Activated naive CD8-positive, alpha-beta T cell treated with anti-CD3 and anti-CD28 coated beads for 36 hours (primary cell): ENCODE measurements around the gene KCNJ11. TPM values are rescaled to one million over a fixed set of nuclear protein-coding genes. Genes with fewer than 3 reads are reported as not detected.
A peak's percentile ranks its signal among the peaks of the same experiment; 100 is the strongest.

Experiments
- DNase-seq: peaks from one replicate; pipeline ENCODE4 v3.0.0; 2021
- H3K27ac Mint-ChIP-seq: one replicate; pipeline ENCODE4 v1.8.0; 2022; ENCODE audit warnings: mild to moderate bottlenecking, moderate library complexity, mixed read lengths
- H3K27me3 Mint-ChIP-seq: one replicate; pipeline ENCODE4 v1.8.0; 2022; ENCODE audit warnings: mild to moderate bottlenecking, mixed read lengths
- H3K36me3 Mint-ChIP-seq: one replicate; pipeline ENCODE4 v1.8.0; 2021; ENCODE audit warnings: mild to moderate bottlenecking, mixed read lengths
- H3K4me1 Mint-ChIP-seq: one replicate; pipeline ENCODE4 v1.8.0; 2021; ENCODE audit warnings: mixed read lengths
- H3K4me3 Mint-ChIP-seq: one replicate; pipeline ENCODE4 v1.8.0; 2022; ENCODE audit warnings: mild to moderate bottlenecking, moderate library complexity, mixed read lengths
- H3K9me3 Mint-ChIP-seq: one replicate; pipeline ENCODE4 v1.8.0; 2022; ENCODE audit warnings: mixed read lengths
- total RNA-seq, 2 experiments: library from RNA; stranded (reverse); gene quantifications; one replicate each; pipeline ENCODE4 v1.2.3, GENCODE V29; 2021

KCNJ11 gene
- total RNA-seq, 2 experiments from 2014 or later: 0.56 to 0.74 TPM

DNA sequence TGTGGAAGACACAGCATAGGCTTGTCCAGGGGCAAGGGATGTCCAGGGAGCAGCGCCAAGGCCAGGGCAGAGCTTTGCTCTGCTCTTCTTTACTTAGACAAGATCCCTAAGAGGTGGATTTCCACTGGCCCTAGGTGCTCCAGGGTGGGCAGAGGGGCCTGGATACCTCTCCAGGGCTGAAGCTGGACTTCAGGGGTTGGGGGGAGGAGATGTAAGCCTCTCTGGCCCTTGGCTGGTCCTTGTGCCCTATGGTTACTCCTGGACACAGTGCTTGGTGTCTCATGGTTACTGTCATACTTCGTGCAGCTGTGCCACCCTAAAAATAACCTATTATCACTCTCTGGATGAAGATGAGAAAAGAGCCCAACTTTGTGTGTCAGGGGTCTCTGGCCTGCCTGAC, 12.9 kb upstream of the KCNJ11 start:
- Mint-ChIP-seq H3K4me3 (no peak overlapping the region), H3K27me3 (no peaks in the 10 kb centered on the region), H3K4me1 (no peaks in the 10 kb centered on the region), H3K27ac (no peak overlapping the region), H3K36me3 (no peaks in the 10 kb centered on the region), H3K9me3 (no peaks in the 10 kb centered on the region)
- DNase-seq: no peak

DNA sequence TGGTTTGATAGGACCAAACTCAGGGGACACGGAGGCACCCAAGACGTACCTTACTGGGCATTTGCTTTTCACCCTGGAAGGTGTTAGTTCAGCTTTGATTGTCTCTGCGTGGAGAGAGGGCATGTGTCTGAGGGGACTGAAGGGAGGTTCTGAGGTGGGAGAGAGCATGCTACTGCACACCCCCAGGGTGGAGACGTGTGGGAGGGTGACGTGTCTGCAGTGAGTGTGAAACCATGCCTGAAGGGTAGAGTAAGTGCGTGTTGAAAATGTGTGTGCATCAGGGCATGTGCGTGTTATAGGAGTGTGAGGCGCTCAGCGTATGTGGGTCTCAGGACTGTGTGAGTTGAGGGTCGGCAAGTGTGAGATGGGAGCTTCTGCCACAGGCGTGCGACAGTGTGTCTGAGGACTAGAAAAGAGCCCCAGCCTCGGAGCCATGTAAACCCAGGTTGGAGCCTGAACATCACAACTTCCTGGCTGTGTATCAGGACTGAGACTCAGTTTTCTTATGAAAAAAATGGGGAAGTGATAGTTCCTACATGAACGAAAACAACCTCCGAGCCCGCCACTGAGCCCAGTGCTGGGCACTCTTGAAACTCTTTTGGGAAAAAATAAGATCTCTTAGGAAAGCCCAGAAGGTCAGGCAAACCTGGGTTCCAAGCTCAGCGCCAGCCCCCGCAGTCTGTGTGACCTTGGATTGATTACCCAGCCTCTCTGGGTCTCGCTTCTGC, 11.8 kb upstream of the KCNJ11 start:
- Mint-ChIP-seq H3K4me1 (no peaks in the 10 kb centered on the region), H3K4me3 (no peak overlapping the region), H3K36me3 (no peaks in the 10 kb centered on the region), H3K9me3 (no peaks in the 10 kb centered on the region), H3K27me3 (no peaks in the 10 kb centered on the region), H3K27ac (no peak overlapping the region)
- no peak for DNase-seq

DNA sequence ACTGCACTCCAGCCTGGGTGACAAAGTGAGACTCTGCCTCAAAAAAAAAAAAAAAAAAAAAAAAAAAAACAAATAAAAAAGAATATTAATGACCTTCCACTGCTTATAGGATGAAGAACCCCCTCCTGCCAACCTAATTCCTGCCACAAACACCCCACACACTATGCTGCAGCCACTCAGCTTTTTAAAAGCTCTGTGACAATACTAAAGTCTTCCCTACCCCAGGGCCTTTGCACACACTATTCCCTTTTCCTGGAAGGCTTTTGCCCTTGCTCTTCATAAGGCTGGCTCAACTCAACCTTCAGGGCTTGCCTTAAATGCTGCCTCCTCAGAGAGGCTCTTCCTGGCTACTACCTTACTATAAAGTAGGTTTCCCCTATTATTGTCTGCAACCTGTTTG, 10.8 kb upstream of the KCNJ11 start:
- DNase-seq: no peak
- Mint-ChIP-seq H3K4me1 (no peaks in the 10 kb centered on the region), H3K4me3 (no peak overlapping the region), H3K27me3 (no peaks in the 10 kb centered on the region), H3K36me3 (no peaks in the 10 kb centered on the region), H3K27ac (no peak overlapping the region), H3K9me3 (no peaks in the 10 kb centered on the region)

DNA sequence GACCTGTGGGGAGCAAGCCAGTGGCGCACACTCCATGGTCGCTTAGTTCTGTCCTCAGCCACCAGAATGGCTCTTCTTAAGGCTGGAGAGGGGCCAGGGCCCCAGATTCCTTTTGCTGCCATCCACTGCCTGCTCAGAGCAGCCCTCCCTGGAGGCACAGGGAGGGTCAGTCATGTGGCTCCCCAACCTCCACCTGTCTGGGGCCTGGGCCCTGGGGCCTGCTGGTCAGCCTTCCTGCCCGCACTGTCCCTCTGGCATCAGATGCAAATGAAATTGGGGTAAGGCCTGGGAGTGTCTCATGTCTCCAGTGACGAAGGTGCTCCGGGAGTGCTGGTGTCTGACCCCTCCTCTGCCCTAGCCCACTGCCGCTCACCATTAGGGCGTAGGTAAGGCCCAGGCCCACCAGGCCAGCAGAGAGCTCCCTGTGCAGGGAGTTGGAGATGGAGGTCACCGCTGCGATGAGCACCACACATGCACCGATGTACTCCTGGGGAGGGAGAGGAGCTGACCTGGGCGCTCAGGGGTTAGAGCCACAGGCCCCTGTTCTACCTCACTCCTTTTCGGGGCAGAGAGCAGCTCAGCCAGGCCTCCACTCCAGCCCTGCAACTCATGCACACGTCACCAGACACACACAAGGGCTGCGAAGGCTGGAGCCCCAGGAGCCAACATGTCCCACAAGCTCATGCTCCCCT, 9.0 kb upstream of the KCNJ11 start:
- H3K4me1 Mint-ChIP-seq: no peaks in the 10 kb centered on the region
- H3K27me3 Mint-ChIP-seq: no peaks in the 10 kb centered on the region
- H3K36me3 Mint-ChIP-seq: no peaks in the 10 kb centered on the region
- no peak overlapping the region for H3K27ac Mint-ChIP-seq
- DNase-seq: no peak
- H3K4me3 Mint-ChIP-seq: no peak overlapping the region
- H3K9me3 Mint-ChIP-seq: no peaks in the 10 kb centered on the region

DNA sequence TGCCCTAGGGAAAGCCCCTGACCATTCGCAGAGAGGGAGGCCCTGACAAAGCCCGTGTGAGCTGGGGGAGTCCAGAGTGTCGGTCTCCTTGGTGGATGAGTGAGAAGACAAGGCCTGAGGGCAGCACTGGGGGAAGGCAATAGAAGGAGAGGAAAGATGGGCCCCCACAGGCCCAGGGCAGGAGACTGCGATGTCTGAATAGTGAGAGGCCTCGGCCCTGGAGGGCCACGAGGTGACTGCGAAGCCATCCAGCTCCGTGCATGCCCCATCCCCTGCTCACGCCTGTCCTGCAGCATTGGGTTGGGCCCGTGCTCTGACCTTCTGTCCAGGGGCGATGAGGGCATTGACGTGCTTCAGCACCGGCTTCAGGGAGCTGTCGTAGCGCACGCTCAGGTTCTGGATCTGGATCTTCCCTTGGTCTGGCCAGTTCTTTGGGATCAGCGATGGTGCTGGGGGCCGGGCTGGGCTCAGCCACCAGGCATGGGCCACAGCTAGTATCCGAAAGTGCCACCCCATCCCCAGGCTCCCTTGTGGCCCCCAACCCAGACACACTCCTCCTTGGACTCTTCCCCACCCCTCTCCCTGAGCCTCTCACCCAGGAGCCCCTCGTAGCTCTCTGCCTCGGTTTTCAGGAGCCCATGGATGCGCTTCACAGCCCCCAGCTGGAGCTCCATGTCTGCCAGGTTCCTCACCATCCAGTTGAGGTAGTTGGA, 8.3 kb upstream of the KCNJ11 start:
- H3K27me3 Mint-ChIP-seq: no peaks in the 10 kb centered on the region
- no peak overlapping the region for H3K27ac Mint-ChIP-seq
- H3K36me3 Mint-ChIP-seq: no peaks in the 10 kb centered on the region
- no peak for DNase-seq
- H3K4me1 Mint-ChIP-seq: no peaks in the 10 kb centered on the region
- no peak overlapping the region for H3K4me3 Mint-ChIP-seq
- no peaks in the 10 kb centered on the region for H3K9me3 Mint-ChIP-seq

DNA sequence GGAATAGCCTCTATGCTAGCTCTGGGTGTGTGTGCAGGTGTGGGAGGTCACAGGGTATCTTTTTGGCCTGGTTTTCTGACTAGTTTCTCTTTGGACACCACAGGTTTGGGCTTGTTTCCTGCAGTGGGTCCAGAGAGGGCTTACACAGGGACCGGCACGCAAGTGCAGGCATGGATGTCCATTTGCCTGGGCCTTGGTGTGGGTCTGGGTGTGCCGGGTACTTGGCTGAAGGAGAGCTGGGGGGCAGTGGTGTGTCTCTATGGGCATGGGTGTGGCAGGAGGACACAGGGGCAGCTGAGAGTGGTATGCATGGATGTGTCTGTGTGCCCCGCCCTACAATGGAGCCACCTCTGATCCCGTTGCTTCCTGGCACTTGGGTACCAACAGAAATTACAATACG, 7.5 kb upstream of the KCNJ11 start:
- Mint-ChIP-seq H3K27me3 (no peaks in the 10 kb centered on the region), H3K36me3 (no peaks in the 10 kb centered on the region), H3K4me3 (no peak overlapping the region), H3K4me1 (no peaks in the 10 kb centered on the region), H3K9me3 (no peaks in the 10 kb centered on the region), H3K27ac (no peak overlapping the region)
- DNase-seq: no peak

DNA sequence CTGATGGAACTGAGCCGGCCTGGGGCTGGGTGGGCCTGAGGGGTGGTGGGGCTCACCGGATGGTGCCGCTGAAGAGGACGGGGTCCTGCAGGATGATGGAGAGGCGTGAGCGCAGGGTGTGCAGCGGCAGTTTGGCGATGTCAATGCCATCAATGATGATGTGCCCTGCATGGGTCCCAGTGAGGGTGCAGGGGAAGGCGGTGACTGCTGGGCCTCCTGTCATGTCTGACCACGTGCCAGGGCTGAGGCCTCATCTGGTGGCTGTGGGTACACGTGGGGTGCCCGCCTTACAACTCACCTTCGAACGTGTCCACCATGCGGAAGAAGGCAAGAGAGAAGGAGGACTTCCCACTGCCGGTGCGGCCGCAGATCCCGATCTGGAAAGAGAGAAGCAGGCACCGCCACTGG, 7.1 kb upstream of the KCNJ11 start:
- Mint-ChIP-seq H3K9me3 (no peaks in the 10 kb centered on the region), H3K4me1 (no peaks in the 10 kb centered on the region), H3K27me3 (no peaks in the 10 kb centered on the region), H3K36me3 (no peaks in the 10 kb centered on the region), H3K4me3 (no peak overlapping the region), H3K27ac (no peak overlapping the region)
- DNase-seq: no peak

DNA sequence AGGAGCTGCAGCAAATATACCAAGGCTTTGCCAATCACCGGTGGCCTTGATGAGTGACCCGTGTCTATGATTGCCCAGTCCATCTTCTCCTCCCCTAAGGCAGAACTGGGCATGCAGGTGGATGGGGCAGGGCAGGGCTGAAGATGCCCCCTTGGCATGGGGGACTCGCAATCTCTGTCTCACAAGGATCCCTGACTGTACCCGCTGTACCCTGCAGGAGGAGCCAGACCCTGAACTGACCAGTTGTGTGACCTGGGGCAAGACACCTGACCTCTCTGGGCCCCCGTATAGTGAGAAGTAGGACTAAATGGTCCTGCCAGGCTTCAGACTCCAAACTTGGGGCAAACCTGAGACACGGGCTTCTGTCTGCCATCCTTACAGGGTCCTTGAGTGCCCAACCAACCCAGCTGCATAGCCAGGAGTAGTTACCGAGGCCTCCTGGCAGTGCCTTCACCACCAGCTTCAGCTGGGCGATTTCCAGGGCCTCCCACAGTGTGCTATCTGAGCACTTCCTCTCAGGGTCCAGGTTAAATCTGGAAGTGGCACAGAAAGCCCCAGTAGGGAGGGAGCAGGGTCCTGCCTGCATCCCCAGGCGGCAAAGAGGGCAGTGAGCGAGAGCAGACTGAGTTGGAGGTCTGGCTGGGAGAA, 6.4 kb upstream of the KCNJ11 start:
- H3K36me3 Mint-ChIP-seq: no peaks in the 10 kb centered on the region

DNA sequence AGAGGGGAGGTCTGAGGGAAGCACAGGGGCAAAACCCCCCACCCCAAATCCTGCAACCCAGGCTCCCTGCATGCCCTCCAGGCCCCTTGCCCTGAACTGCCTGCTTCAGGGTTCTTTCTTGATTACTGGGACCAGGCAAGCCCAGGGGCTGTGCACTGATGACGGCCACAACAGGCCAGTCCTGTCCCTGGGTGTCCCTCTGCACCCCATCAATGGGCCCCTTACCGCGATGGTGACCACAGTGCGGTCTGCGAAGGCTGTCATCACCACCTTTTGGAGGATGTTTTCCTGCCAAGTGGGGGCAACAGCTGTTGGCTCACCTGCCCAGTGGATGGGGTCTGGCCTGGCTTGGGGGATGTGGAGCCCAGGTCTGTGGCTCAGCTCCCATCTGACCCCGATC, 5.0 kb upstream of the KCNJ11 start:
- Mint-ChIP-seq H3K9me3 (no peaks in the 10 kb centered on the region), H3K36me3 (no peaks in the 10 kb centered on the region), H3K4me3 (no peak overlapping the region), H3K27me3 (peaks cover 6% of the 10 kb centered on the region), H3K4me1 (no peaks in the 10 kb centered on the region), H3K27ac (no peak overlapping the region)
- no peak for DNase-seq

More for the DNA sequence above, 6.4 kb upstream of the KCNJ11 start:
- no peak overlapping the region for H3K27ac Mint-ChIP-seq
- no peak overlapping the region for H3K4me3 Mint-ChIP-seq
- no peak for DNase-seq
- no peaks in the 10 kb centered on the region for H3K9me3 Mint-ChIP-seq
- peaks cover 3% of the 10 kb centered on the region for H3K27me3 Mint-ChIP-seq
- H3K4me1 Mint-ChIP-seq: no peaks in the 10 kb centered on the region

DNA sequence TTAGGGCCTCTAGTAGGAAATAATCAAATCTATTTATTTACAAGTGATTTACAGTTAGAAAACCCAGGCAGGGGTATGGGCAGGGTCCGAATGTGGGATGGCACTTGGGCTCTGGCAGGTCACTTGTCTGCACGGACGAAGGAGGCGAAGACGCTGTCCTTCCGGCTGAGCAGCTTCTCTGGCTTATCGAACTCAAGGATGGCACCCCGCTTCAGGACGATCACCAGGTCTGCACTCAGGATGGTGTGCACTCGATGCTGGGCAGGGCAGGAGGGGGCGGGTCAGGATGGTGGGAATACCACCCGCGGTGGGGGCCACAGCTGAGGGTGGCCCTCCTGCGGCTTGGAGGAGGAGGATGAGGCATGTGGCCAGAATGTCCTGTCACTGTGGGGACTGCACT, 4.4 kb upstream of the KCNJ11 start:
- Mint-ChIP-seq H3K4me1 (no peaks in the 10 kb centered on the region), H3K27ac (no peak overlapping the region), H3K36me3 (no peaks in the 10 kb centered on the region), H3K27me3 (peaks cover 6% of the 10 kb centered on the region), H3K4me3 (no peak overlapping the region), H3K9me3 (no peaks in the 10 kb centered on the region)
- no peak for DNase-seq

DNA sequence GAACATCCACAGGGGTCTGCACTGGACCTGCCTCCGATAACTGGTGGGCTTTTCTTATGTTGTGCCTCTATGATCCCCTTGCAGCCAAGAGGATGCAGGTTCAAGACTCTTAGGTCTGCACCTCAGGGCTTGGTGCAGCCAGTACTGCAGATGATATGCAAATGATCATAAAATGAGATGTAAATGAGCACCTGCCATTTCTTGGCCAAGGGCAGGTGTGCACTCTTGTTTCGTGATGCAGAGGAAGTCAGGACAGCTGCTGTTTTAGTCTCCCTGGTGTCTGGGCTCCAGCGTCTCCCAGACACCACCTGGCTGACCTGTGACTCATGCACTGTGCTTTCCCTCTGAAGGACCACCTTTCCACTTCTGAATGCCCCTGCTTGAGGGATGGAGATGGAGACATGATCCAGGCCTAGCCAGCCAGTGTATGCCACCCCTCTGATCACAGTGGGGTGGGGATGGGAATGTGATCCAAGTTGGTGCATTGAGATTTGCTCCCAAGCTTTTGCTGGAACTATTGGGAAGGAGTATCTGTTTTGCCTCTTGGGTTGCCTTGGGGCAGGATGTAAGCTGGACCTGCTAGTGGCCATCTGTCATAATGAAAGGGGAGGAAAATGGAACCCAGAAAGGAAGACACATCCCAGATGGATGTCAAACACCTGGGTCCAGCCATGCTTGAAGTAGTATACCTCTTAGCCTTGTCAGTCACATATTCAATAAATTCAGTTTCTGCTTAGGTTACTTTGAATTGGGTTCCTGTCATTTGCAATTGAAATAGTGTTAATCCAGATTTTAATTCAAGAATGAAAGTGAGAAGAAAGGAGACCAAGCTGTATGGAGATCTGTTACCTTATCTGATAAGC, 3.3 kb upstream of the KCNJ11 start:
- H3K9me3 Mint-ChIP-seq: no peaks in the 10 kb centered on the region
- no peak for DNase-seq
- H3K27ac Mint-ChIP-seq: no peak overlapping the region
- peaks cover 10% of the 10 kb centered on the region for H3K27me3 Mint-ChIP-seq
- no peaks in the 10 kb centered on the region for H3K36me3 Mint-ChIP-seq
- no peak overlapping the region for H3K4me3 Mint-ChIP-seq
- H3K4me1 Mint-ChIP-seq: no peaks in the 10 kb centered on the region

DNA sequence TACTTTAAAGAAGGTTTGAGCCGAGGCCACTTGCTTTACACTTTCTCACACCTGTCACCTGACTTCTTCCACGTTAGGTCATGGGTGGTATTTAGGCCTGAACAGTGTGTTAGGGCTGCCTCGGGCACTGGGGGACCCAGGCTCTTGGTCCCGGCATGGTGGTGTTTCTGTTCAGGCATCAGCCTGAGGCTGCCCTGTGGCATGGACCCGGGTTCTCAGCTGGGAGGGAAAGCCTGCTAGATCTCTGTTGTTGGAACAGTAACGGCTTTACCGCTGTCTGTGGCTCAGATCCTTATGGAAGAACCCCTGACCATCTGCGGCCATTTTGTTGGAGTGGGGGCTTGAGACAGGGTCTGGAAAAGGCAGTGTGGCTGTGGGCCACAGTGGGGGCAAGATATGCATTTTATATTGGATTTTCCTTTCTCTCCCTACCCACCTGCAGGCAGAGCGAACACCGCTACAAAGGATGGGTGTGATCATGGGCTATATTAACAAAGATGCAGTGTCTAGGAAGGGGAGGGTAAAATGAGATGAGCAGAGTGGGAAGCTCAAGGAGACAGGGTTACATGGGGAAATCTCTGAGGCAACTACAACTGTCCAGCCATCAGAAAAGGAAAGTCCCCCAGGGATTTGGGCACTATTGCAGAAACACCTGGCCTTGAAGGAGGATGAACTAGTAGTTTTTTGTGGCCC, 1.6 kb upstream of the KCNJ11 start:
- no peaks in the 10 kb centered on the region for H3K4me1 Mint-ChIP-seq

DNA sequence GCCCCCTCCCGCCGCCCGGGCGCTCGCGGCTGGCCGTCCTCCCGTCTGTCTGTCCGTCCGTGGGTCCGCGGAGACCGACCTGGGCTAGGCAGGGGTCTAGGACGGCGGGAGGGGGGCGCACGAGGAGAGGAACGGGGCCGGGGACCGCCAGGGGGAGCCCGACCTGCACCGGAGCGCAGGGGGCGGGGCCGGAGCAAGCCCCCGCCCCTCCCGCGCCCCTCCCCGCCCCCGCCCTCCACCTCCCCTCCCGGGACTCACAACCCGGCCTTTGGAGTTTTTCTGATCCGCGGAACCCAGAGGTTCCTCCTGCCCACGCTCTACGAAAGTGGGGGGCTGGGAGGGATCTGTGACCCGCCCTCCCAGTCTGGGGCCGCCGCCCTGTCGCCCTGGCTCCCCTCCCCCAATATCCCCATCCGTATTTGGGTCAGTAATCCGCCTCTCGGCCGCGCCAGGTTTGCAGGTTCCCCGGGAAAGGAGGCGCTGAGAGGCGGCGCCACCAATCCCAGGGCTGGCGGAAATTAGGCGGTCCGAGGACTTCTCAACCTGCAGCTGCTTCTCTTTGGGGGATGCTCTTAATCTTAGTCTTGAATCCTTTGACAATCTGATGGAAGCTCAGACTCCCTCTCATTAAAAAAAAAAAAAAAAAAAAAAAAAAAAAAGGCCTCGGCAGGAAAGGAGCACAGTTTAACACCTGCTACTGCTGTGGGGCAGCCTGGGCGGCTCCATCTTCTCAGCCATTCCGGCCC, 925 bp upstream of the KCNJ11 start:
- no peaks in the 10 kb centered on the region for H3K4me1 Mint-ChIP-seq
- H3K4me3 Mint-ChIP-seq: peak overlapping the region; percentile 74
- no peaks in the 10 kb centered on the region for H3K36me3 Mint-ChIP-seq
- peak; percentile 82 for DNase-seq
- no peak overlapping the region for H3K27ac Mint-ChIP-seq
- peaks cover 10% of the 10 kb centered on the region for H3K27me3 Mint-ChIP-seq
- H3K9me3 Mint-ChIP-seq: no peaks in the 10 kb centered on the region

More for the DNA sequence above, 1.6 kb upstream of the KCNJ11 start:
- no peaks in the 10 kb centered on the region for H3K9me3 Mint-ChIP-seq
- H3K27ac Mint-ChIP-seq: no peak overlapping the region
- peaks cover 10% of the 10 kb centered on the region for H3K27me3 Mint-ChIP-seq
- no peak for DNase-seq
- H3K4me3 Mint-ChIP-seq: peak overlapping the region; percentile 60
- H3K36me3 Mint-ChIP-seq: no peaks in the 10 kb centered on the region
